Thyroid gland (tissue), 4 donors: ENCODE measurements around the gene PHTF2.

Experiments
- POLR2A ChIP-seq, 2 donors: fragments of 450-650 bp; IDR thresholded peaks; one replicate each; pipeline ENCODE4 v1.6.1; 2017; ENCODE audit warnings: antibody characterized with exemption in 2 of 2, mild to moderate bottlenecking in 2 of 2, moderate library complexity in 1 of 2
- TF ChIP-seq, protein P1 (sequence below), 6 experiments: fragments of 200-600 bp in 3 of 6; fragments of 450-650 bp in 3 of 6; sonication (generic) in 3 of 6; IDR thresholded peaks; one replicate each; pipeline ENCODE4 v1.5.1; 2016 to 2019; ENCODE audit warnings: antibody characterized with exemption in 6 of 6, mild to moderate bottlenecking in 2 of 6, inconsistent platforms in 1 of 6, moderate library complexity in 1 of 6

DNA sequence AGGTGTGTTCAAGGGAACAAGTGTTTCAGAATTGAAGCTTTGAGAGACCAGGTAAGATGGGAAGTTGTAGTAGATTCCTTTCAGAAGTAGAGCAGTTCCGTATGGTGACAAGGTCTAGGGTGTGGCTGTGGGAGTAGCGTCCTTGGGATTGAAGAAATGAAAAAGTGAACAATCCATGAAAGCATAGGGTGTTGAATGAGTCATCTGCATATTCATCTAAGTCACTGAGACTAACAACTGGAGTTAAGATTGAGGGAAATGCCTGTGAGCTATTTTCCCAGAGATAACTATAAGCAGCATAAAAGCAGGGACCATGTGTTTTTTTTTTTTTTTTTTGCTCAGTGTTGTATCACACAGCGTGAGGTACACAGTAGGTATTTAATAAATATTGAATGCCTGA lies 134.8 kb downstream of the PHTF2 start:
- TF ChIP-seq, protein P1, sequence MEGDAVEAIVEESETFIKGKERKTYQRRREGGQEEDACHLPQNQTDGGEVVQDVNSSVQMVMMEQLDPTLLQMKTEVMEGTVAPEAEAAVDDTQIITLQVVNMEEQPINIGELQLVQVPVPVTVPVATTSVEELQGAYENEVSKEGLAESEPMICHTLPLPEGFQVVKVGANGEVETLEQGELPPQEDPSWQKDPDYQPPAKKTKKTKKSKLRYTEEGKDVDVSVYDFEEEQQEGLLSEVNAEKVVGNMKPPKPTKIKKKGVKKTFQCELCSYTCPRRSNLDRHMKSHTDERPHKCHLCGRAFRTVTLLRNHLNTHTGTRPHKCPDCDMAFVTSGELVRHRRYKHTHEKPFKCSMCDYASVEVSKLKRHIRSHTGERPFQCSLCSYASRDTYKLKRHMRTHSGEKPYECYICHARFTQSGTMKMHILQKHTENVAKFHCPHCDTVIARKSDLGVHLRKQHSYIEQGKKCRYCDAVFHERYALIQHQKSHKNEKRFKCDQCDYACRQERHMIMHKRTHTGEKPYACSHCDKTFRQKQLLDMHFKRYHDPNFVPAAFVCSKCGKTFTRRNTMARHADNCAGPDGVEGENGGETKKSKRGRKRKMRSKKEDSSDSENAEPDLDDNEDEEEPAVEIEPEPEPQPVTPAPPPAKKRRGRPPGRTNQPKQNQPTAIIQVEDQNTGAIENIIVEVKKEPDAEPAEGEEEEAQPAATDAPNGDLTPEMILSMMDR (IDR thresholded peaks at IDR 0.05): no peak
- TF ChIP-seq POLR2A (IDR thresholded peaks at IDR 0.05): no peak
